Measurements from ENCODE around the gene DSG4.

DNA sequence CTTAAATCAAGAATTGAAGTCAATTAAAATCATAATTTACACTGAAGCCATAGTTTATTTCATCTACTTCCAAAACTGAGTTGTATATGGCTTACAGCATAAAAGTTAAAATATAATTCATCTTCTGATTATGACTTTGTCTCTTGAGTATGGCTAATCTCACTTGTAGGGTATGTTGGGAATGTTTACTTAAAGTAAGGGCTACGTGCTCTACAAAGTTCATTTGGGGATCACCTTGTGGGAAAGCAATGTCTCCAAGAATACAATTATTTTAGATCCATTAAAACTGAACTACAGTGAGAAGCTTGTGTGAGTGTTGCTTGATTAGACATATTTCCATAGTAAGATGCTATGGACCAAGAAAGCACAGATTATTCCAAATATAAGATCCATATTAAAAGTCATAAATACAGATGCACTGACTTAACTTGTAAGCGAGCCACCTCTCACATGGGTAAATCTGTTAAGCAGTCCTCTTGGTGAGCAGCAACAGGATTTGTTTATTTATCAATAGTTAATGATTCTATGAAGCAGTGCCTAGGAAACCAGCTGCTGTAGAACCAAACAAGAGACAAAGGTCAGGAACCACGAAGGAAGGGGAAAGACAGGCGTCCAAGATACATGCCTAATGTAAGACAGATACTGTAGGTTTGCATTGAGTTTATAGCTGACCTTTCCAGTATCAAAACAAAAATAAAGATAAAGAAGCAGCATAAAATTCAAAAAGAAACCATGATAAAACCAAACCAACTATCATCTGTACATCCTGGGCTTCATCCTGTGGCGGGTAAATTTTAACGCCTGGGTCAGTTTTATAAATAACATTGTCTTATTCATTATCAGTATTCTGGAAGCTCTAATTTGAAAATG, 24.8 kb downstream of the DSG4 start:
- TF ChIP-seq, protein P1, sequence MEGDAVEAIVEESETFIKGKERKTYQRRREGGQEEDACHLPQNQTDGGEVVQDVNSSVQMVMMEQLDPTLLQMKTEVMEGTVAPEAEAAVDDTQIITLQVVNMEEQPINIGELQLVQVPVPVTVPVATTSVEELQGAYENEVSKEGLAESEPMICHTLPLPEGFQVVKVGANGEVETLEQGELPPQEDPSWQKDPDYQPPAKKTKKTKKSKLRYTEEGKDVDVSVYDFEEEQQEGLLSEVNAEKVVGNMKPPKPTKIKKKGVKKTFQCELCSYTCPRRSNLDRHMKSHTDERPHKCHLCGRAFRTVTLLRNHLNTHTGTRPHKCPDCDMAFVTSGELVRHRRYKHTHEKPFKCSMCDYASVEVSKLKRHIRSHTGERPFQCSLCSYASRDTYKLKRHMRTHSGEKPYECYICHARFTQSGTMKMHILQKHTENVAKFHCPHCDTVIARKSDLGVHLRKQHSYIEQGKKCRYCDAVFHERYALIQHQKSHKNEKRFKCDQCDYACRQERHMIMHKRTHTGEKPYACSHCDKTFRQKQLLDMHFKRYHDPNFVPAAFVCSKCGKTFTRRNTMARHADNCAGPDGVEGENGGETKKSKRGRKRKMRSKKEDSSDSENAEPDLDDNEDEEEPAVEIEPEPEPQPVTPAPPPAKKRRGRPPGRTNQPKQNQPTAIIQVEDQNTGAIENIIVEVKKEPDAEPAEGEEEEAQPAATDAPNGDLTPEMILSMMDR (conservative IDR thresholded peaks at IDR 0.05) = no peak
- TF ChIP-seq ZFX (IDR thresholded peaks at IDR 0.05) = no peak

Measured in C4-2B (cell line).